GM19455 (cell line): ENCODE data around the gene SLC30A3.
"Not testable (repeated sequence)": the region's sequence is repeated elsewhere in the genome, so short reads cannot be mapped to it uniquely, and the experiment has no call there.

ENCODE experiments used
- ATAC-seq: cut with Tn5 transposase; IDR thresholded peaks from one replicate; pipeline ENCODE4 v1.9.1; 2021; ENCODE audit not compliant: unreplicated experiment

The SLC30A3 gene, protein sequence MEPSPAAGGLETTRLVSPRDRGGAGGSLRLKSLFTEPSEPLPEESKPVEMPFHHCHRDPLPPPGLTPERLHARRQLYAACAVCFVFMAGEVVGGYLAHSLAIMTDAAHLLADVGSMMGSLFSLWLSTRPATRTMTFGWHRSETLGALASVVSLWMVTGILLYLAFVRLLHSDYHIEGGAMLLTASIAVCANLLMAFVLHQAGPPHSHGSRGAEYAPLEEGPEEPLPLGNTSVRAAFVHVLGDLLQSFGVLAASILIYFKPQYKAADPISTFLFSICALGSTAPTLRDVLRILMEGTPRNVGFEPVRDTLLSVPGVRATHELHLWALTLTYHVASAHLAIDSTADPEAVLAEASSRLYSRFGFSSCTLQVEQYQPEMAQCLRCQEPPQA

DNA sequence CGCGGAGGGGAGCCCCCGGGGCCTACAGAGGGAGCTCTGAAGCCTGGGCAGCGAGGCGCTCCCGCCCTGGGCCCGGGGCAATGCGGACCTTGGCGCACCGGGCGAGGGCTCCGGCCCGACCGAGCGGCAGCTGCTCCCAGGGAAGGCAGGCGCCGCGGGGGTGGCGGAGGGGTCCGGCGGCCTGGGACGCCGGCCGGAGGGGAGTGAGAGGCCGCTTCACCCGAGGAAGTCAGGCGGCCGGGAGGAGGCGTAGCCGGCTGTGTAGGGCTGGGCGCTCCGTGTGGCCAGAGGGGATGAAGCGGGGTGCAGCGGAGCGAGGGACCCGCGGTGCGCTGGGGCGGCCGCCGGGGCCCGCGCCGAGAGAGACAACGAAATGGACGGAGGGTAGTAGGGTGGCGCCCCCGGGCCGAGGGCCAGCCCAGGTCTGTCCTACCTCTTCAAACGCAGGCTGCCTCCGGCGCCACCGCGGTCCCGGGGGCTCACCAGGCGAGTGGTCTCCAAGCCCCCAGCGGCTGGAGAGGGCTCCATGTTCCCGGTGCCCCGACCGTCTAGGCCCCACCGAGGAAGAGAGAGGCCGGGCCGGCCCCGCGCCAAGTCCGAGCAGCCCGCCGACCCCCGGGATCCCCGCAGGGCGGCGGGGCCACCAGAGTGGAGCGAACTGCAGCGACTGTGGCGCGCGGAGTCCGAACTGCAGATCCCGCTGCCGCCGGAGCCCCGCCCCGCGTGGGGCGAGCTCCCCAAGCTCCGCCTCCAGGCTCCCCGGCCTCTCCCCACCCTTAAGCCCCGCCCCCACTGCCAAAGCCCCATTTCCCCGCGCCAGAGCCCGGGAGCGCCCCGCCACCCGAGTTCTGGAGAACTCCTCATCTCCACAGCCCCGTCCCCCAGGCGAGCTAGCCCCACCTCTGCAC lies at the start of gene SLC30A3:
Gene SLC30A3, minus strand, starts transcription at position 669 of the 908 bp plus-strand sequence. Its CDS starts 141 bp downstream, at position 528.
- no peak for ATAC-seq

DNA sequence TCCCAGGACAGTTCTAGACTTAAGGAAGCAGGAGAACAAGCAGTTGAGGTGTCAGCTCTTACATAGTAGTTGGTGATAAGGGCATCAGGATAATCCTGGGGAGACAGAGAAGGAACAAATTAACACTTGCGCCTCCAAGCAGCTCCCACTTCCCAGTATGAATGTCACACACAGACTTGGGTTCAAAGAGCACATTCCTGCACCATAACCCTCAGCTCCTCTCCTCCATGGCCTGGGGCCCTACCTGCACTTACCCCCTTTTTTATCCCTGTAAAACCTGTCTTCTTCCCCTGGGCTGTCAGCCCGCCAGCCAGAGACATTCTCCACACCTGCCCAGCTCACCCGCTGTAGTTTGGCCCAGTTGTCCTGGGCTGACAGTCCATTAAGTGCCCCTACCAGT lies 49.3 kb upstream of the SLC30A3 start:
- no peak for ATAC-seq

DNA sequence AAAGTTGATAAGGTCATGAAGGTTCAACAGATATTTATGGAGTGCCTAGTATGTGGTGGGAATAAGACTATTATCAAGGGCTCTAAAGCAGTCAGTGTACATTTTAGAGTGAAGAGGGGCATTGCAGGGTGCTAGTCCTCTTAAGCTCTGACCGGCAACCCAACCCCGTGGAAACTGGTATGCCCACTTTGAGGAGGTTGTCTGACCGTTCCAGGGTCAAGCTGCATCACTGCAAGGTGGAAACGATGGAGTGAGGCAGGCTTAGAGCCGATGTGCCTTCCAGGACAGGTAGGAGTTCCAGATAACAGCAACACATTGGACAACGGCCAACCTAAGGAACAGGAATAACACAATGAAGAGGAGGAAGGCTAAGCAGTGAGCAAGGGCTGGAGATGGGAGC lies 46.8 kb upstream of the SLC30A3 start:
- ATAC-seq = no peak

DNA sequence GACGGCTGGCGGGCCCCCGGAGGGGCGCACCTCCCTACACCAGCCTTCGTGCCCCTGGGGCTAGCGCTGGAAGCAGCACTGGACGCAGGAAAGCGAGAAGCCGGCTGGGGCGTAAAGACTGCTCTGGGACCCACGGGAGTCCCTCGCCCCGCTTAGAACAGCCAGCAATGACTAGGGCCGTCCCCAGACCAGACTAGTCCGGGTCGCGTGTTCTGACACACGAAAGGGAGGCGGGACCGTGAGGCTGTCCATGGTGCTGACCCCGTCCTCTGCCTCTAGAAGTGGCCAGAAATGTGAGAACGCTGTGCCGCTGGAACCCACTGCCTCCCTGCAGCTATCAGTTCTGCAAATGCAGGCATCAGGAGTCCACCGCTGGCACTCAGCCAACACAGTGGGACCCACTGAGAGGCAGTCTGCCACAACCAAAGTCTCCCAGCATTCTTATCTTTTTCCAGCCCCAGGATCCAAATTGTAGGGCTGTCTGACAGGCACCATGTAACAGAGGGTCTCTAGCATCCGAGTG lies 45.6 kb upstream of the SLC30A3 start, which contains the start of gene UCN:
Gene UCN, minus strand, starts transcription at position 87 of the 523 bp plus-strand sequence. CDS start 550 bp downstream, outside the sequence.
- no peak for ATAC-seq

DNA sequence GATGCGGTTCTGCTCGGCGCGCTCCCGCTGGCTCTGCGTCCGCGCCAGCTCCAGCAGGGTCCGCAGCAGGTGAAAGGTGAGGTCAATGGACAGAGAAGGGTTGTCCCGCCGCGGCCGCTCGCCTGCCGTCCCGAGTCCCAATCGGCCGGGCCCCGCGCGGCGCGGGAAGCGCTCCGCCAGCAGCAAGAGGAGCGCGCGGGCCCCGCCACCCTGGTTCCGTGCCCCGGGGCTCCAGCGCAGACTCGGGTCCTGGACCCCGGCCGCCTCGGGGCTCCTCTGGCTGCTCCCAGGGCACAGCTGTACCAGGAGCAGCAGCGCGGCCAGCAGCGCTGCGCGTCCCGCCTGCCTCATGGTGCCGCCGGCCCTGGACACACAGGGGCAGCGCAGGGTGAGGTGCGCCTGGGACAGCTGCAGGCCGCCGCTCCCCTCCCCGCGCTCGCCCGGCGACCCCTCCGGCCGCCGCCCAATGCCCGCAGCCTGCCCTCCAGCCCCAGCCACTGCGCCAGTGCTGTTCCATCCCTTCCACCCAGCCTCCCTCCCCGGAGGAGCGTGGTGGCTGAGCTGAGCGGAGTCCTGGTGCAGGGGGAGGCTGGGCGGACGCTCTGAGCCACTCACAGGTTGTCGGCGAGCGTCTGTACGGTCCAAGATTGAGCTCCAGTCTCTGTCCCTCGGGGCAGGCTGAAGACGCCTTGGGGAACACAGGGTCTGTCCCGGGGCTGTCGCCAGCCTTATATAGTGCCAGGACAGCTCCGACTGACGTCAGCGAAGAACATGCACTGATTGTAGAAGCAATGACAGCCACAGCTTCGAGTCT lies 44.9 kb upstream of the SLC30A3 start:
- ATAC-seq = no peak

DNA sequence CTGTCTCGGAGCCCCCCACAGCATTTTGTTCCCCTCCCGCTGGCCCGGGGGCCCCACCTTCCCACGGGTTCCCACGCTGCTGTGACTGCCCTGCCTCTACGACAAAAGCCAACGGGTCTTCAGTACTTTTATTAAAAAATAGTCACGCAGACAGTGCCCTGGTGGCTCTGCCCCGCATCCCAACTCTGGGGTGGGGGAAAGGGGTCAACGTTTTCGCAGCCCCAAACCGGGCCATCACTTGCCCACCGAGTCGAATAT lies 44.4 kb upstream of the SLC30A3 start:
- ATAC-seq = no peak

DNA sequence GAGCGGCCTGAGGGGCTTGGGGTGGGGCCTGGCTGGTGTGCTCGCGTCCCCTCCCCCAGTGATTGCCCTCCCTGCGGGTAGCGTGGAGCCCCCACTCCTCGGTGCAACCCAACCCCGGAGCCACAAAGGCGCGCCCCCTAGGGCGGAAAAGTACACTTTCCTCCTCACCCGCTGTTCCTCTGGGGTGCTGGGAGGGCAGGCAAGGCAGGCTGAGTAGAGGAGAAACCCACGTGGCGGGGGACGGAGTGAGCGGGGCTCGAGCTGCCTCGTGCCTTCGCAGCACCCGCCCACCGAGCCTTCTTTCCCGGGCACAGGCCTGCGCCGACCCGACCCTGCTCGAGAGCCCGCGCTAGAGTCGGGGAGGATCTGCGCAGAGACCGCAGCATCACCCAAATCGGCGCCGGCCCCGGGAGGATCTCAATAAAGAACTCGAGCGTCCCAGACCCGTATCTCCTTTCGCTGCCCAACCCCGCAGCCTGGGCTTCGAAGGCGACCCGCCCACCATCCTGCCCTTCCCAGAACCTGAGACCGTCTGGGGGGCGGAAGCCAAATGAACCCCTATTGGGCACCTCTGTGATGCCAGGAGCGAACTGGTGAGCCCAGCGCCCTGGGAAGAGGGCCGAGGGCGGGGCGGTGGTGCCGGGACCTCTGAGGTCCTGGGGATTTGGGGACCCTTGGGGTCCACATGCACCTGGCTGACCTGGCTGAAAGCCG lies 43.9 kb upstream of the SLC30A3 start:
- no peak for ATAC-seq

DNA sequence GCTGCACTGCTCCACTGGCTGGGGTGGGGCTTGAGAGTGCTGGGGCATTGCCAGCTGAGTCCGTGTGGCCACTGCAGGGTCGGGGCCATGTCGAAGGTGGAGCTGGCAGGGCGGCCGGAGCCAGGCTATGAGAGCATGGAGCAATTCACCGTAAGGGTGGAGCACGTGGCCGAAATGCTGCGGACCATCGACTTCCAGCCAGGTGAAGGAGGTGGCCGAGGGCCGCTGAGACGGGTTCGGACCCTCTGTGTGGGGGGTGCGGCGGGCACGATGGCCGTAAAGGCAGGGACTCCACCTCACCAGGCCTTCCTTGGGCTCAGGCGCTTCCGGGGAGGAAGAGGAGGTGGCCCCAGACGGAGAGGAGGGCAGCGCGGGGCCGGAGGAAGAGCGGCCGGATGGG lies 43.3 kb upstream of the SLC30A3 start:
- ATAC-seq = no peak

DNA sequence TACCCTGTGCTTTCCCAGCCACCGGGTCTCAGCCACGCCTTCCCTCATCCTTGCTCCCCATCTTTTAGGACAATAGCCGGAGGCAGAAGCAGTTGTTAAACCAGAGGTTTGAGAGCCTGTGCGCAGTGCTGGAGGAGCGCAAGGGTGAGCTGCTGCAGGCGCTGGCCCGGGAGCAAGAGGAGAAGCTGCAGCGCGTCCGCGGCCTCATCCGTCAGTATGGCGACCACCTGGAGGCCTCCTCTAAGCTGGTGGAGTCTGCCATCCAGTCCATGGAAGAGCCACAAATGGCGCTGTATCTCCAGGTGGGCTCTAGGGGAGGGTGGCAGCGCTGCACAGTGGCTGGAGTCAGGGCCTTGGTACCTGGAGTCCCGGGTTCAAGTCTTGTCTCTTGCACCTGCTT lies 42.7 kb upstream of the SLC30A3 start:
- ATAC-seq = no peak

DNA sequence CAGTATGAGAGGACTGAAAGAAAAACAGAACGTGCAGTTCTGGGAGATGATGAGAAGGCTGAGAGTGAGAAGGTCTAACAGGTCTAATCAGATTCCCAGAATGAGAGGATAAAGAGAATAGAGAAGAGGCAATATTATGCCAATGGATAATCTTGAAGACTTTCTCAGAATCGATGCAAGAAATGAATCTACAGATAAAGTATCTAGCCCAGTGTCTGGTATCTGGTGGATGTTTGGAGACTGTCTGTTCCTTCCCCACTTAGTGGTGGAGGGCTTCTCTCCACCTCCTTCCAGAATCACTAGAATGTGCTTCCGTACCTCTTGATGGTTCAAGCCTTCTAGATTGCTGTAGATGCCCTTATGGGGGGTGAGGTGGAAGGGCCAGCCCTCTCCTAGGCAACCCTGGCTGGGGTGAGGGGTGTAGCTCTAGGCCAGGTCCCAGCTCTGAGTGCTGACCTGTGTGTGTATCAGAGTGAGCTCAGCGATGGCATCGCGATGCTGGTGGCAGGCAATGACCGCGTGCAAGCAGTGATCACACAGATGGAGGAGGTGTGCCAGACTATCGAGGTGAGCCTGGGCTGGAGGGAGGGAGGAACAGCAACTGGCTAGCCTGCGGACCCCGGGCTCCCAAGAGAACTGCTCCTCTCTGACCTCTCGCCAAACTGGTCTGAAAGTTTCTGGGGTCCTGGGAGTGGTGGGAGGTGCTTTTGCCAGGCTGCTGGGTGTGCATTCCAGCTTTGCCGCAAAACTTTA lies 41.8 kb upstream of the SLC30A3 start:
- no peak for ATAC-seq

DNA sequence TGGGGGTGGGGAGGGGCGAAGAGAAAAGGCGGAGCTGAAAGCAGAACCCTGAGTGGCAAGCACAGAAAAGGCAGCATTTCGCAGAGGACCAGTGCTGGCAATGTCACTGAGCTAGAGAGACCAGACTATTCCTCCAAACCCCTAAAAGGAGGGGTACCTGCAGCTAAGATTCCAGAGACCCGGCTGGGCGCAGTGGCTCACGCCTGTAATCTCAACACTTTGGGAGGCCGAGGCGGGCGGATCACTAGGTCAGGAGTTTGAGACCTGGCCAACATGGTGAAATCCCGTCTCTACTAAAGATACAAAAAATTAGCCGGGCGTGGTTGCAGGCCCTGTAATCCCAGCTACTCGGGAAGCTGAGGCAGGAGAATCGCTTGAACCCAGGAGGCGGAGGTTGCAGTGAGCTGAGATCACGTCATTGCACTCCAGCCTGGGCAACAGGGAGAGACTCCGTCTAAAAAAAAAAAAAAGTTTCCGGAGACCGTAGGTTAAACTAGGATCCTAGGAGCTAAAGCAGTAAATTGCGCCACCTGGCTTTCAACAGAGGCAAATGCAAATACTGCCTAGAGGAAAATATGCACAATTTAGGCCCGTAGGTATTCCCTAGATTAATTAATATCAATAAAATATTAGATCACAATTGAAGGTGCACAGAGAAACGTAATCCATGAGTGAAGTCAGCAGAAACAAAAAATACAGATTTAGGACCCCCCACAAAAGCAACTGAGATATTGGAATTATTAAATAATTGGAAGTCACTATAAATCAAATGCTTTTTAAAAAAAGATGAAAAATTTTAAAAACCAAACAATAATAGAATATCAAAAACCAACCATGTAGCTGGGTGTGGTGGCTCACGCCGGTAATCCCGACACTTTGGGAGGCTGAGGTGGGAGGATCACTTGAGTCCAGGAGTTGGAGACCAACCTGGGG lies 40.5 kb upstream of the SLC30A3 start:
- ATAC-seq = no peak

DNA sequence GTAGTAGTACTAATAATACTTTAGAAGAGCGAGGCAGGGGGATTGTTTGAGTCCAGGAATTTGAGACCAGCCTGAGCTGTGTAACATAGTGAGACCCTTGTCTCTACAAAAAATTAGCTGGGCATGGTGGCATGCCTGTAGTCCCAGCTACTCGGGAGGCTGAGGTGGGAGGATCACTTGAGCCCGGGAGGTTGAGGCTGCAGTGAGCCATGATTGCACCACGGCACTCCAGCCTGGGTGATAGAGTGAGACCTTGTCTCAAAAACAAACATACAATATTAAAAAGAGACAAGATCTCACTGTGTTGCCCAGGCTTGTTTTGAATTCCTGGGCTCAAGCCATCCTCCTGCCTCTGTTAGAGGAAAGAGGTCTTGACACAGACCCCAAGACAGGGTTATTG lies 37.8 kb upstream of the SLC30A3 start:
- not testable (repeated sequence) for ATAC-seq

DNA sequence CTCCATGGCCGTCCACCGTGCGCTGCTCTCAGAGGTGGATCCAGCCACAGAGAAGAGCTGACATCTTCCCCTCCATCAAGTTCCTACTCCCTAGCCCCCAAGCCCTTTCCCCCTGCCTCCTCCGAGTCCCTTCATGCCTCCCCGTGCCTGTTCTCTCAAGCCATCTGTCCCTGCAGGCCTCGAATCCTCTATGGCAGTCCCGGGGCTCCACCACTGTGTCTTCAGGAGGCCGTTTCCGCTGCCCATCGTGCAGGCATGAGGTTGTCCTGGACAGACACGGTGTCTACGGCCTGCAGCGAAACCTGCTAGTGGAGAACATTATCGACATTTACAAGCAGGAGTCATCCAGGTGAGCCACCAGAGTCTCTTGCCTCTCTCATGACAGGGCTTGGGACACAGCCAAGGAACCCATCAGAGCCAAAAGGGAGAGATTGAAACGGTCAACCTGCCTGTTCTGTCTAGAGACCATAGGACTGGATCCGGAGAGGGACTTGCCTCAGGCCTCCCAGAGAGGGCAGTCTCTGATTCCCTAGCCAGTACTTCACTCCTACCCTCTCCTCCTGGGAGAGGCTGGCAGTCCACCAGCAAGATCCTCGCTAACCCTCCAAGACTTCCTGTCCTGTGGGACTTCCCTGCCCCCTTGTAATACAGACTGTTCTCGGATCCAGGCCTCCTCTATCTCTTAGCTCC lies 35.7 kb upstream of the SLC30A3 start:
- no peak for ATAC-seq

DNA sequence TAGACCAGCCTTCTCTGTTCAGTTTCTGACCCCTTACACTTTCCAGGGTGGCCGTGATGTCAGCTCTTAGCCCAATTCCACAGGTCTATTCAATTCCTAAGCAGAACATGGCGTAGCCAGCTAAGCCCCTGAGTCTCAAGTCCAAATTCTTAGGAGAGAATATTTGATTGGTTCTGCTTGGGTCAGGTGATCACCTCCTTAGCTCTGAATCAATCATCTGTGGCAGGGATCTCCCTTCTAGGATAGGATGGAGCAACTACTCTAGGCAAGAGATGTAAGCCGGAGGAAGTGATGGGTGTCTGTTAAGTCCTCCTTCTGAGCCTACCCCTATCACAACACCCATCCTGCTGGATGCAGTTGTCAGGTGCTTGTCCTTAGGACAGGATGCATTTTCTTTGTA lies 34.3 kb upstream of the SLC30A3 start:
- ATAC-seq = no peak

DNA sequence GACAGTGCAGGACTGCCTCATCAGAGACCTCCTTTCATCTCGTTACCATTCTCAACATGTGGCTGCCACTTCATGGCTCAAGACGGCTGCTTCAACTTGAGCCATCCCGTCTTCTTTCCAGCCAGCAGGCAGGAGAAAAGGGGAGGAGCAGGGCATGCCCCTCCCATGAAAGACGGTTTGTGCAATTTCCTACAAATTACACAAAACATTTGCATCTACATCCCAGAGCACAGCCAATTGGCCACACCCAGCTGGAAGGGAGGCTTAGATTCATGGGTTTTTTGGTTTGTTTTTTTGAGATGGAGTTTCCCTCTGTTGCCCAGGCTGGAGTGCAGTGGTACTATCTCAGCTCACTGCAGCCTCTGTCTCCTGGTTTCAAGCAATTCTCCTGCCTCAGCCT lies 33.6 kb upstream of the SLC30A3 start:
- no peak for ATAC-seq

DNA sequence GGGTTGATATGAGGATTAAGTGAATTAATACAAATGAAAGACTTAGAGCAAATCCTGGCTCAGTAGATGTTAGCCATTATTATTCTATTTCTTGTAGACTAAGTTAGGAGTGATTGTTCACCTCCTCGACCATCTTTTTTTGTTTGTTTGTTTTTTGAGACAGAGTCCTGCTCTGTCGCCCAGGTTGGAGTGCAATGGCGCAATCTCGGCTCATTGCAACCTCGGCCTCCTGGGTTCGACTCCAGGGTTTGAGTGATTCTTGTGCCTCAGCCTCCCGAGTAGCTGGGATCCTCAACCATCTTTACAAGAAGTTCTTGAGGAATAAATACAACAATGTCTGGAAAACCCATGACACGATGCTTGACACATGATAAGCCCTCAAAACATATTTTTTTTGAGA lies 32.1 kb upstream of the SLC30A3 start:
- no peak for ATAC-seq

DNA sequence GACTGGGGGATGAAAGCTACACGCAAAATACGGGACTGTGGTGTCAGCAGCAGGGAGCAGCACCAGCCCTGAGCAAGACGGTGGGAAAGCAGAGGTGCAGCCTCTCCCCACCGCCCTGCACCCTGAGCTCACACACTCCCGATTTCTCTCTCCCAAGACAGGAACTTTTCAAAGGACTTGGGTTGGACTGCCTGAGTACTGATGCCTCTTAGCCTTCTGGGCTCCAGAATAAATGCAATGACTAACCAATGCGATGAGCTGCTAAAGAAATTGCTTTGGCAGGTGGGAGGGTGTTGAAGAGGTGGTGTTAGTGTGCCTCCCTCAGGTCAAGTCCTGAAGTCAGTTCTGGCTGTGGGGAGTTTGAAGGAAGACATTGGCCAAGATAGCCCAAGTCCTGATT lies 29.0 kb upstream of the SLC30A3 start:
- ATAC-seq = no peak

DNA sequence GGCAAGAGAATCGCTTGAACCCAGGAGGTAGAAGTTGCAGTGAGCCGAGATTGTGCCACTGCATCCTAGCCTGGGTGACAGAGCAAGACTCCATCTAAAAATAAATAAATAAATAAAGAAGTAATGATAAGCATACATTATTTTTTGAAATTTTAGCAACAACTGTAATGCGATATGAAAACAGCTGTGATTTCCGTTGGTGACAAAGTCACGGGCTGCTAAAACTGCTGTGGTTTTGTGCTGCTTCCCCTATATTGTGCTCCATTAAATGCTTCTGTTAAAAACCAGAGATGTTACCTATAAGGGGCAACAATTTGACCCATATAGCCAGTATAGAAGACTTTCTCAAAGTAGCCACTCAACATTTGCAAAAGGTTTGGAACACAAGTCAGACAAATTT lies 27.7 kb upstream of the SLC30A3 start:
- no peak for ATAC-seq
